Occipital lobe (tissue), 3 donors: ENCODE measurements around the gene KRTAP12-3. TPM values are rescaled to one million over a fixed set of nuclear protein-coding genes. Genes with fewer than 3 reads are reported as not detected.

ENCODE experiments used
- DNase-seq: peaks from one replicate; lab custom pipeline; 2025; lab: John Stamatoyannopoulos, UW
- small RNA-seq: library from RNA; depleted of rRNA; stranded (forward); fragments of <200 nt; gene quantifications from one replicate; pipeline ENCODE3, GENCODE V24; 2014
- total RNA-seq: library from RNA; depleted of rRNA; stranded (reverse); fragments of >200 nt; gene quantifications from one replicate; pipeline ENCODE4 v1.2.3, GENCODE V29; 2014

The KRTAP12-3 gene
- total RNA-seq, 1 donor from 2014 or later, result not detected

GRCh38 chr21:44702111-44702972, 44.6 kb downstream of the KRTAP12-3 start:
- DNase-seq, result no peak

- DNase-seq, result no peak
These were observed 45.4 kb downstream of the KRTAP12-3 start for GRCh38 chr21:44702973-44703730.

GRCh38 chr21:44703731-44704635, 46.3 kb downstream of the KRTAP12-3 start:
- DNase-seq, result no peak

DNA sequence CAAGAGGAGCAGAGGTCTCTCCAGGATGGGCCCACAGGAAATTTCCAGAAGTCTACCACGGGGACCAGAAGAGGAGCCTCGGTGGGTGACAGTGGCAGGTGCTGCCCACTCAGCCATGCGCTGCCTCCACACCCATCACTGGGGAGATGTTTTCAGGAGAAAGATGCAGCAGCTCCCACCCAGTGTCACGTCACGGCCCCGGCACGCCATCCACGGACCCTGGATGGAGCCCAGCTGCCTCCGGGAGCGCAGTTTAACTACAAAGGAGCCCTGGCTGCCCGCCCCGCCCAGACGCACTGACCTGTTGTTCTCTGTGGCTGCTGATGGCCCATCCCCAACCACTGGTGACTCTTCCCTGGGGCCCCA, 46.9 kb downstream of the KRTAP12-3 start:
- DNase-seq, result no peak

DNA sequence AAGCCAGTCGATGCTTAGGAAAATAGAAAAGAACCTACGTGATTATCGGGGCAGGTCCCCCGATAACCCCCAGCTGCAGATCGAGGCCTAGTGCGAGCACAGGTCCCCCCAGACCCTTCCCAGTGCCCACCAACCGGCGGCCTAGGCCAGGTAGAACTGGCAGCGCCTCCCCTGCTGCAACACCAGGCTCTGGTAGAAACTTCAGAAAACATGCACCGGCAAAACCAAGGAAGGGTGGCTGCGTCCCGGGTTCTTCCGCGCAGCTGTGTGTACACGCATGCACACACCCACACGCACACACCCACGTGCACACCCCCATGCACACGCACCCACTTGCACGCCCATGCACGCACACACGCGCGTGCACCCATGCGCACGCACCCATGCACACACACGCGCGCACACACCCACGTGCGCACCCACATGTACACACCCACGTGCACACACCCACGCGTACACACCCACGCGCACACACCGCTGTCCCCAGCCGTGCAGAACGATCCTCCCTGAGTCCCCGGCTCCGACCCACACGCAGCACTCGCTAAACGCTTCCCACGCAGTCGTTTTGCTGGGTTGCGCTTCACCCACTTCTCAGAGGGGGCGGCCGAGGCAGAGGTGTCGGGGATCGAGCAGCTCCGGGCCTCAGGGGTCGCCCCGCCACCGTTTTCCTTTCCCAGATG, 48.4 kb downstream of the KRTAP12-3 start:
- no peak for DNase-seq

DNA sequence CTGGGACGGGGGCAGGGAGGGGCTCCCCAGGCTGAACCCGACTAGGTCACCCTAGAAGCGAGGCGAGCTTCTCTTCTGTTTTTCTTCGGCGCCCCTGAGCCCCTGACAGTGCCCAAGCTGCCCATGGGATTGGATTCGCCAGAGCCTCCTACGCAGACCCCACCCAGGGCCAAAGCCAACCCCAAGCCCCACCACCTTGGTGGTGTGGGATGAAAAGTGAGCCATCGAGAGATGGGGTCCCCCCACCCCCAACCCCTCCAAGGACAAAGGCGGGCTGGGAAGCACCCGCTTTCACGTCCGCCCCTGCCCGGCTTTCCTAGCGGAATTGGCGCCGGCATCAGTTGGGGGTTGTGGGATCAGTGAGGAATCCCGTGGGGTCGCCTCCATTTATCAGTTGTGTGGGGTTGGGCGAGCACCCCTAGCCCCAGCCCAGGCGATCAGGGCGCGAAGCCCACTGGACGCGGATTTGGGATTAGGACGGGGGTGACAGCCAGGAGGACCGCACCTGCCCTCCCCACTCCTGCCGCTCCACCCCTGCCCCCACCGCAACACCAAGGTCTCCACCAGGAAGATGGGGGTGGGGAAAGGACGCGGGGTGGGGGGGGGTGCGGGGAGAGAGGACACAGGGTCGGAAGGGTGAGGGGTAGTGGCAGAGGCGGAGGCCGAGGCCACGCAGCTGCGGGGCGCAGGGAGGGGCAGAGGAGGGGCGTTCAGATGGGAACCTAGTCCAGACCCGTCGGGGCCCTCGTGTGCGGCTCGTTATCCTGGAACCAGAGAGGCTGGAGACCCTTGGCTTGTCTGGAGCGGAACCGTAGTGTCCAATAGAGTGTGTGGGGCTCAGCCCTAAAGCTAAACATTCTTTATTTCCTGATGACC, 49.2 kb downstream of the KRTAP12-3 start:
- DNase-seq, result no peak

Small RNAs within 50 kb of the gene (small RNA-seq; reads per million reads assigned to genes)
- not detected for gene KRTAP12-6P

Other genes with a start within 250 kb of the KRTAP12-3 start
- 4.8 TPM for gene LRRC3, start 202.4 kb upstream of the KRTAP12-3 start, total RNA-seq
- gene KRTAP10-1, start 117.7 kb upstream of the KRTAP12-3 start, total RNA-seq, result not detected
- not detected for gene KRTAP10-2, start 106.4 kb upstream of the KRTAP12-3 start, total RNA-seq
- gene KRTAP10-3, start 99.1 kb upstream of the KRTAP12-3 start, total RNA-seq, result not detected
- gene KRTAP10-4, start 84.2 kb upstream of the KRTAP12-3 start, total RNA-seq, result not detected
- not detected for gene KRTAP10-5, start 77.3 kb upstream of the KRTAP12-3 start, total RNA-seq
- not detected for gene KRTAP10-6, start 65.4 kb upstream of the KRTAP12-3 start, total RNA-seq
- not detected for gene KRTAP10-7, start 57.3 kb upstream of the KRTAP12-3 start, total RNA-seq
- gene KRTAP10-8, start 45.9 kb upstream of the KRTAP12-3 start, total RNA-seq, result not detected
- not detected for gene KRTAP10-9, start 30.8 kb upstream of the KRTAP12-3 start, total RNA-seq
- gene KRTAP10-10, start 20.6 kb upstream of the KRTAP12-3 start, total RNA-seq, result not detected
- not detected for gene KRTAP10-11, start 11.5 kb upstream of the KRTAP12-3 start, total RNA-seq
- gene KRTAP12-4, start 3.3 kb upstream of the KRTAP12-3 start, total RNA-seq, result not detected
- not detected for gene KRTAP12-2, start 9.0 kb downstream of the KRTAP12-3 start, total RNA-seq
- gene KRTAP12-1, start 24.2 kb downstream of the KRTAP12-3 start, total RNA-seq, result not detected
- gene KRTAP10-12, start 39.2 kb downstream of the KRTAP12-3 start, total RNA-seq, result not detected
- gene TSPEAR, start 53.6 kb downstream of the KRTAP12-3 start, total RNA-seq, result not detected
- 61.8 TPM for gene UBE2G2, start 143.9 kb downstream of the KRTAP12-3 start, total RNA-seq
- gene SUMO3, start 160.1 kb downstream of the KRTAP12-3 start, total RNA-seq, result 46.3 TPM
- 82.4 TPM for gene PTTG1IP, start 215.8 kb downstream of the KRTAP12-3 start, total RNA-seq